ENCODE data around the gene SLC22A25.

Gene SLC22A25

GRCh38 chr11:63274776-63275175 is 31.4 kb upstream of the SLC22A25 start:
- POLR2A ChIA-PET, result no interaction called here
- TF ChIP-seq HDGF (IDR thresholded peaks at IDR 0.05; ENCODE audit: borderline replicate concordance), result no peak
- CTCF ChIA-PET, result no interaction called here
- no peak for DNase-seq (ENCODE audit: extremely low spot score)

- TF ChIP-seq HDGF (IDR thresholded peaks at IDR 0.05; ENCODE audit: borderline replicate concordance) (no peak), NFRKB (IDR thresholded peaks at IDR 0.05) (no peak), SUZ12 (IDR thresholded peaks at IDR 0.05) (no peak), FOXM1 (IDR thresholded peaks at IDR 0.05; ENCODE audit: borderline replicate concordance) (no peak), TARDBP (IDR thresholded peaks at IDR 0.05) (no peak), BHLHE40 (IDR thresholded peaks at IDR 0.05; ENCODE audit: borderline replicate concordance) (no peak), FOXA1 (IDR thresholded peaks at IDR 0.05) (no peak), ARNT (IDR thresholded peaks at IDR 0.05) (no peak), CTBP1 (IDR thresholded peaks at IDR 0.05; ENCODE audit: borderline replicate concordance) (no peak), ZNF384 (IDR thresholded peaks at IDR 0.05) (no peak), LEF1 (IDR thresholded peaks at IDR 0.05; ENCODE audit: borderline replicate concordance) (no peak), PKNOX1 (IDR thresholded peaks at IDR 0.05) (no peak), ELF4 (IDR thresholded peaks at IDR 0.05) (no peak), L3MBTL2 (conservative IDR thresholded peaks at IDR 0.05) (no peak), FOXK2 (IDR thresholded peaks at IDR 0.05) (no peak), SP1 (IDR thresholded peaks at IDR 0.05) (no peak)
- no peak for DNase-seq (ENCODE audit: extremely low spot score)
- ChIA-PET POLR2A (no interaction called here), CTCF (no interaction called here)
These were observed 30.3 kb upstream of the SLC22A25 start for GRCh38 chr11:63273685-63274084.

GRCh38 chr11:63262547-63262946 is 19.1 kb upstream of the SLC22A25 start:
- no peak for DNase-seq (ENCODE audit: extremely low spot score)
- POLR2A ChIA-PET, result no interaction called here
- CTCF ChIA-PET, result no interaction called here
- no peak for TF ChIP-seq TARDBP (IDR thresholded peaks at IDR 0.05)
- no peak for TF ChIP-seq FOXK2 (IDR thresholded peaks at IDR 0.05)
- no peak for TF ChIP-seq SP1 (IDR thresholded peaks at IDR 0.05)
- TF ChIP-seq ELF4 (IDR thresholded peaks at IDR 0.05), result no peak
- TF ChIP-seq LEF1 (IDR thresholded peaks at IDR 0.05; ENCODE audit: borderline replicate concordance), result no peak
- TF ChIP-seq CTBP1 (IDR thresholded peaks at IDR 0.05; ENCODE audit: borderline replicate concordance), result no peak
- no peak for TF ChIP-seq HDGF (IDR thresholded peaks at IDR 0.05; ENCODE audit: borderline replicate concordance)
- no peak for TF ChIP-seq PKNOX1 (IDR thresholded peaks at IDR 0.05)
- no peak for TF ChIP-seq SUZ12 (IDR thresholded peaks at IDR 0.05)
- no peak for TF ChIP-seq ARNT (IDR thresholded peaks at IDR 0.05)
- no peak for TF ChIP-seq ZNF384 (IDR thresholded peaks at IDR 0.05)
- no peak for TF ChIP-seq FOXA1 (IDR thresholded peaks at IDR 0.05)
- no peak for TF ChIP-seq L3MBTL2 (conservative IDR thresholded peaks at IDR 0.05)
- TF ChIP-seq BHLHE40 (IDR thresholded peaks at IDR 0.05; ENCODE audit: borderline replicate concordance), result no peak
- TF ChIP-seq NFRKB (IDR thresholded peaks at IDR 0.05), result no peak
- TF ChIP-seq FOXM1 (IDR thresholded peaks at IDR 0.05; ENCODE audit: borderline replicate concordance), result no peak

- POLR2A ChIA-PET, result no interaction called here
- TF ChIP-seq ZNF384 (IDR thresholded peaks at IDR 0.05) (no peak), CTBP1 (IDR thresholded peaks at IDR 0.05; ENCODE audit: borderline replicate concordance) (no peak), NFRKB (IDR thresholded peaks at IDR 0.05) (no peak), L3MBTL2 (conservative IDR thresholded peaks at IDR 0.05) (no peak), HDGF (IDR thresholded peaks at IDR 0.05; ENCODE audit: borderline replicate concordance) (no peak), BHLHE40 (IDR thresholded peaks at IDR 0.05; ENCODE audit: borderline replicate concordance) (no peak), TARDBP (IDR thresholded peaks at IDR 0.05) (no peak), PKNOX1 (IDR thresholded peaks at IDR 0.05) (no peak), FOXA1 (IDR thresholded peaks at IDR 0.05) (no peak), FOXK2 (IDR thresholded peaks at IDR 0.05) (no peak), ELF4 (IDR thresholded peaks at IDR 0.05) (no peak)
- CTCF ChIA-PET, result no interaction called here
- DNase-seq (ENCODE audit: extremely low spot score), result no peak
These were observed 7.9 kb upstream of the SLC22A25 start for GRCh38 chr11:63251312-63251711.

- TF ChIP-seq CTBP1 (IDR thresholded peaks at IDR 0.05; ENCODE audit: borderline replicate concordance) (no peak), BHLHE40 (IDR thresholded peaks at IDR 0.05; ENCODE audit: borderline replicate concordance) (no peak), ZNF384 (IDR thresholded peaks at IDR 0.05) (no peak), FOXA1 (IDR thresholded peaks at IDR 0.05) (no peak), SUZ12 (IDR thresholded peaks at IDR 0.05) (no peak), ELF4 (IDR thresholded peaks at IDR 0.05) (no peak), PKNOX1 (IDR thresholded peaks at IDR 0.05) (no peak), TARDBP (IDR thresholded peaks at IDR 0.05) (no peak), HDGF (IDR thresholded peaks at IDR 0.05; ENCODE audit: borderline replicate concordance) (no peak)
- ChIA-PET POLR2A (no interaction called here), CTCF (no interaction called here)
- no peak for DNase-seq (ENCODE audit: extremely low spot score)
These were observed 7.0 kb upstream of the SLC22A25 start for GRCh38 chr11:63250162-63251050.

Data from HEK293T (cell line).